T-helper 17 cell (primary cell): ENCODE data around the gene KCNJ8. TPM values are rescaled to one million over a fixed set of nuclear protein-coding genes. Genes with fewer than 3 reads are reported as not detected.
"Not testable (repeated sequence)": the region's sequence is repeated elsewhere in the genome, so short reads cannot be mapped to it uniquely, and the experiment has no call there.

Source experiments
- ATAC-seq: fragments of 150-1000 bp; cut with Tn5 transposase; 2 replicates; pipeline ENCODE4 v1.10.0; 2021; ENCODE audit warnings: mild to moderate bottlenecking, moderate library complexity
- DNase-seq, 3 donors: peaks; one replicate each; pipeline versions ENCODE4 v3.0.0 to v3.0.0-alpha.2; 2020 to 2021
- H3K9me3 ChIP-seq: one replicate; pipeline ENCODE4 v1.7.0; 2013; ENCODE audit warnings: low read length, mild to moderate bottlenecking; ENCODE audit not compliant: control insufficient read depth, poor library complexity, severe bottlenecking
- H3K27ac Mint-ChIP-seq: one replicate; pipeline ENCODE4 v1.8.0; 2022; ENCODE audit warnings: mild to moderate bottlenecking, moderate library complexity, mixed read lengths
- H3K27me3 Mint-ChIP-seq: one replicate; pipeline ENCODE4 v1.8.0; 2022; ENCODE audit warnings: mixed read lengths
- H3K36me3 Mint-ChIP-seq: one replicate; pipeline ENCODE4 v1.8.0; 2022; ENCODE audit warnings: low read depth, mixed read lengths
- H3K4me1 Mint-ChIP-seq: one replicate; pipeline ENCODE4 v1.8.0; 2022; ENCODE audit warnings: mild to moderate bottlenecking, mixed read lengths
- H3K4me3 Mint-ChIP-seq: one replicate; pipeline ENCODE4 v1.8.0; 2022; ENCODE audit warnings: mild to moderate bottlenecking, moderate library complexity, mixed read lengths
- total RNA-seq, 4 donors: library from RNA in 2 of 4; stranded (reverse) in 2 of 4; gene quantifications; one replicate each; pipeline ENCODE4 v1.2.3 and lab custom pipeline; 2022 to 2026

Gene KCNJ8
- total RNA-seq, 2 donors from 2014 or later, result not detected

DNA sequence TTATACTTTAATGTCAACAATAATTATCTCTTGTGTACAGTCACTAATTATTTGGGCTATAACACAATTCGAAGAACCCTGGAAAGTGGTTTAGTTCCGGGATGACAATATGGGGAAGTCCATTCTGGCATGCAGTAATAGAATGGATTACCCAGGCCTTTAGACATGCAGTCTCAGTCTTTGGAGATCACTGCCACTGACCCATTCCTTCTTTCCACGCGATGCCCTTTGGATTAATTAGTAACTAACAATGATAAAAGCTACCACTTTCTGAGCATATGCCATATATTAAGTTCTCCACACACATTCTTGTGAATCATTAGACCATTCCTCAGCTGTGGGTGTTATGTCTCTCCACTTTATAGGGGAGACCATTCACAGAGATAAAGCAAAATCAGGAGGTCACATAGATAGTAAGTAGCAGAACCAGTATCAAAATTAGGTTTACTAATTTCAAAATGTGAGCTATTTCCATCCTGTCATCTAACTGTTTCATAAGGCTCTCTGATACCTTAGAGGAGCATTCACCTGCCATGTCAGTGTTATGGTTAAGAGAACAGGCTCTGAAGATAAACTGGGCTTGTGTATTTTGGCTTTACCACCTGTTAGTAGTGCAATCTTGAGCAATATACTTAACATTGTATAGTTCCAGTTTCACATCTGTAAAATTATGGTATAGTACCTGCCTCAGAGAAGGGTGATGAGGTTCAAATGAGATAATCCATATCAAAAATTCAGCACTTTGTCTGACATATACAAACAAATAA, 27.2 kb upstream of the KCNJ8 start:
- no peak for DNase-seq
- no peaks in the 10 kb centered on the region for H3K27me3 Mint-ChIP-seq
- no peak for ATAC-seq
- H3K27ac Mint-ChIP-seq, result no peak overlapping the region
- no peaks in the 10 kb centered on the region for H3K36me3 Mint-ChIP-seq
- H3K9me3 ChIP-seq, result no peaks in the 10 kb centered on the region
- no peaks in the 10 kb centered on the region for H3K4me1 Mint-ChIP-seq
- H3K4me3 Mint-ChIP-seq, result no peak overlapping the region

DNA sequence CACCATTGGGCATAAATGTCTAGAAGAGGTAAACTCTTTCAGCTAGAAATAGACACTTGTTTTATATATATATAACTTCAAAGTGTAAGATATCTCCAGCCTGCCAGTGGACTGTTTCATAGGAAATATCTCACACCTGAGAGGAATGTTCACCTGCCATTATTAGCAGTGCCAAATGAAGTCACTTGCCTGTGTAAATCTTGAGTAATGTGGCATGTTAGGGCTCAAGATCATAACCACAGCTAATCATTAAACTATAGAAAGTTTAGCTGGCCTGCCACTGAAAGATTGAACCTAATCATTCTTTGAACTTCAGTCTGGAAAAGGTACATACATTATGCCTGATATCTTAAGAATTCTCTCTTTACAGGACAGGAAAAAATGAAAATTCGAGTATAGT, 25.5 kb upstream of the KCNJ8 start:
- Mint-ChIP-seq H3K27ac (no peak overlapping the region), H3K27me3 (no peaks in the 10 kb centered on the region), H3K36me3 (no peaks in the 10 kb centered on the region), H3K4me3 (no peak overlapping the region), H3K4me1 (no peaks in the 10 kb centered on the region)
- ATAC-seq (no peak), DNase-seq (no peak)
- H3K9me3 ChIP-seq, result no peaks in the 10 kb centered on the region

DNA sequence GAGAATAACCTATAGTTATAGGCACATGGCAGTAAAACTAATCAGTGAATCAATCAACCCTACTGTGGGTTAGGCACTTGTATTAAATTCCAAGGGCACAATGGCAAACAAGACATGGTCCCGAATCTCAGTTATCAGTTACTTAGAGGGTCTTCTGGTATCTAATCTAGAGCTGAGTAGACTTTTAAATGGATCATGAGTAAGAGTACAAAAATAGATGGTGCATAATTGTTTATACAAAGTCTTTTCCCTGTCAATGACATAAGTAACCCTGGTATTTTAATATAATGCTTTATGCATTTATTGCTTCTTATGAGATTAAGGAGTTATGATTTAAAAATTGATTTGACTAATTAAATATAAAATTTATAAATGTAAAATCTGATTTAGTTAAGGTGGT, 23.0 kb upstream of the KCNJ8 start:
- H3K9me3 ChIP-seq, result no peaks in the 10 kb centered on the region
- DNase-seq, result no peak
- no peaks in the 10 kb centered on the region for H3K27me3 Mint-ChIP-seq
- H3K27ac Mint-ChIP-seq, result no peak overlapping the region
- no peak overlapping the region for H3K4me3 Mint-ChIP-seq
- no peaks in the 10 kb centered on the region for H3K36me3 Mint-ChIP-seq
- ATAC-seq, result no peak
- no peaks in the 10 kb centered on the region for H3K4me1 Mint-ChIP-seq

DNA sequence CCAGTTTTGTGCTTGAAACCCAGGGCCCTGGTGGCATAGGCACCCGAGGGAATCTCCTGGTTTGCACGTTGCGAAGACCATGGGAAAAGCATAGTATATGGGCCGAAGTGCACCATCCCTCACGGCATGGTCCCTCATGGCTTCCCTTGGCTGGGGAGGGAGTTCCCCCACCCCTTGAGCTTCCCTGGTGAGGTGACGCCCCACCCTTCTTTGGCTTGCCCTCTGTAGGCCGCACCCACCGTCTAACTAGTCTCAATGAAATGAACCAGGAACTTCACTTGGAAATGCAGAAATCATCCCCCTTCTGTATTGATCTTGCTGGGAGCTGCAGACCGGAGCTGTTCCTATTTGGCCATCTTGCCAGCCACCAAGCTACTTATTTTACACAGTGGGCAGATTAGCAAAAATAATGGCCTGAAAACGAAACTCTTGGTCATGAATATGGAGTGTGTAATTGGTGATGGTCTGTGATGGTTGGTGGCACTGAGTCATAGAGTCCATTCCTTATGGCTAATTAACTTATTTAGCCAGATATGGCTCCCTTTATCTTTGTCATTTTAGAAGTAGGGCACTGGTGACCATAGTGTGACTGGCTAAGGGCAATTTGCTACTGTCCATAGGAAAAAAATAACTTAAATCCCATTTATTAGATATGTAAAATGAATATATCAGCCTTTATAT, 21.3 kb upstream of the KCNJ8 start:
- Mint-ChIP-seq H3K27ac (no peak overlapping the region), H3K36me3 (no peaks in the 10 kb centered on the region), H3K4me1 (no peaks in the 10 kb centered on the region), H3K4me3 (no peak overlapping the region), H3K27me3 (no peaks in the 10 kb centered on the region)
- H3K9me3 ChIP-seq, result no peaks in the 10 kb centered on the region
- DNase-seq, result no peak
- ATAC-seq, result no peak

DNA sequence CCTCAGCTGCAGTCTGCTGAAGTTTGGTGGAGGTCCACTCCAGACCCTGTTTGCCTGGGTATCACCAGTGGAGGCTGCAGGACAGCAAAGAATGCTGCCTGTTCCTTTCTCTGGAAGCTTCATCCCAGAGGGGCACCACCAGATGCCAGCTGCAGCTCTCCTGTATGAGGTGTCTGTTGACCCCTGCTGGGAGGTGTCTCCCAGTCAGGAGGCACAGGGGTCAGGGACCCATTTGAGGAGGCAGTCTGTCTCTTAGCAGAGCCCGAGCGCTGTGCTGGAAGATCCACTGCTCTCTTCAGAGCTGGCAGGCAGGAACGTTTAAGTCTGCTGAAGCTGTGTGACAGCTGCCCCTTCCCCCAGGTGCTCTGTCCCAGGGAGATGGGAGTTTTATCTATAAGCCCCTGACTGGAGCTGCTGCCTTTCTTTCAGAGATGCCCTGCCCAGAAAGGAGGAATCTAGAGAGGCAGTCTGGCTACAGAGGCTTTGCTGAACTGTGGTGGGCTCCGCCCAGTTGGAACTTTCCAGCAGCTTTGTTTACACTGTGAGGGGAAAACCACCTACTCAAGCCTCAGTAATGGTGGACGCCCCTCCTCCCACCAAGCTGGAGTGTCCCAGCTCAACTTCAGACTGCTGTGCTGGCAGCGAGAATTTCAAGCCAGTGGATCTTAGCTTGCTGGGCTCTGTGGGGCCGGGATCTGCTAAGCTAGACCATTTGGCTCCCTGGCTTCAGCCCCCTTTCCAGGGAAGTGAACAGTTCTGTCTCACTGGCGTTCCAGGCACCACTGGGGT, 20.5 kb upstream of the KCNJ8 start:
- H3K4me3 Mint-ChIP-seq, DNase-seq, H3K36me3 Mint-ChIP-seq, H3K27ac Mint-ChIP-seq, H3K9me3 ChIP-seq, H3K4me1 Mint-ChIP-seq, H3K27me3 Mint-ChIP-seq, ATAC-seq: not testable (repeated sequence)

DNA sequence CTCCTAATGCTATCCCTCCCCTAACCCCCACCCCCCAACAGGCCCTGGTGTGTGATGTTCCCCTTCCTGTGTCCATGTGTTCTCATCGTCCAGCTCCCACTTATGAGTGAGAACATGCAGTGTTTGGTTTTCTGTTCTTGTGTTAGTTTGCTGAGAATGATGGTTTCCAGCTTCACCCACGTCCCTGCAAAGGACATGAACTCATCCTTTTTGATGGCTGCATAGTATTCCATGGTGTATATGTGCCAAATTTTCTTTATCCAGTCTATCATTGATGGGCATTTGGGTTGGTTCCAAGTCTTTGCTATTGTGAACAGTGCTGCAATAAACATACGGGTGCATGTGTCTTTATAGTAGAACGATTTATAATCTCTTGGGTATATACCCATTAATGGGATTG, 15.2 kb upstream of the KCNJ8 start:
- not testable (repeated sequence) for ATAC-seq, DNase-seq, H3K36me3 Mint-ChIP-seq

DNA sequence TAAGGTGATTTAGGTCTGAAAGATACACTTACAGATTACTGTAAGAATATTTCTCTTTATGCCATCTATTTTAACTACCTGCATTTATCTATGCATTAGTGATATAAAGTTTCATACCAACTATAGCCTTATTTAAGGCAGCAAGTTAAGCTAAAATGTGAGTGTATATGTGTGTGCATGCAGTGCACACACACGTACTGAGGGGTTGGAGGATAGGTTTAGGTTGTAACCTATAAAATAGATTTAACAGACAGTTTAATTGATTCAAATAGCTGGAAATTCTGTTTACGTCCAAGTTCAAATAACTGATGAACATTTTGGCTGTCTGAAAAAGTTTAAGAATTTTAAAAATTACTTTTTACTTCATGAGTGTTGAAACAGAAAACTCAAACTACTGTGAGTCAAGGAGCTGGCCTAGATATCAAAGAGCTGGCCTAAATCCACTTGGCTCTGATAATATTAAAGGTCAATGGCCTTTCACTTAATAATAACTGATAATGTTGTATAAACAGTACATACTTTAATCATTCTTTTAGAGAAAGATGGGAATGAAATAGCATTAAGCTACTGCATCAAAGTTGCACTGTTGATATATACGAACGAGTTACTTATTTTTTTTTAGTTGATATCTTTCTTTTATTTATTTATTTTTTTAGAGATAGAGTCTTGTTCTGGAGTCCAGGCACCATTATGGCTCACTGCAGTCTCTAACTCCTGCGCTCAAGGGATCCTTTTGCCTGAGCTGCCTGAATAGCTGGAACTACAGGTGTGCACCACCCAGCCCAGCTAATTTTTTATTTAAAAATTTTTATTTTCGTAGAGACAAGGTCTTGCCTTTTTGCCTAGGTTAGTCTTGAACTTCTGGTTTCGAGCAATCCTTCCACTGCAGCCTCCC, 13.8 kb upstream of the KCNJ8 start:
- no peaks in the 10 kb centered on the region for H3K36me3 Mint-ChIP-seq
- no peaks in the 10 kb centered on the region for H3K9me3 ChIP-seq
- H3K27ac Mint-ChIP-seq, result no peak overlapping the region
- no peak overlapping the region for H3K4me3 Mint-ChIP-seq
- ATAC-seq (no peak), DNase-seq (no peak)
- H3K4me1 Mint-ChIP-seq, result no peaks in the 10 kb centered on the region
- no peaks in the 10 kb centered on the region for H3K27me3 Mint-ChIP-seq

More for the DNA sequence above, 15.2 kb upstream of the KCNJ8 start:
- not testable (repeated sequence) for H3K4me1 Mint-ChIP-seq, H3K27ac Mint-ChIP-seq, H3K27me3 Mint-ChIP-seq, H3K9me3 ChIP-seq, H3K4me3 Mint-ChIP-seq

DNA sequence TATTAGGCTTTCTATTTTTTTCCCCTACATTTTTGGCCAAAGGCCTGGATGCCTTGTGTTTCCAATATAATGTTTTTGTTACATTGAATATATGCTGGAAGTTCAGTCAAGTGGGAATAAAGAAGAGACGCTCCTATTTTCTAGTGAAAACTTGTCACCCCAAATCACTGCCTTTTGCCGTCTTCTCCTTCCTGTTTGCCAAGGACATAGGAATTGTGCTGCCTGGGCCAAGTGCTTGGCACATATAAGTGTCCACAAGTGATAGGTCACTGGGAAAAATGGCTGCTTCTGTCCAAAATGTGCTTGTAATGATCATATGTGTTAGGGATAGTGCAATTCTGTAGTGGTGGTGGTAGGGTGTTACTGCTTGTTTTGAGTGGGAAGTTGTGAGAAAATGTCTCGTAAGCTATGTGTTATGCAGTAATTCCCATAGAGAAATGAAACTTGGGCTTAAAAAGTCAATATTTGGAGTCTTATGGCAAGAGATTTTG, 11.6 kb upstream of the KCNJ8 start:
- H3K9me3 ChIP-seq, result no peaks in the 10 kb centered on the region
- Mint-ChIP-seq H3K4me3 (no peak overlapping the region), H3K36me3 (no peaks in the 10 kb centered on the region), H3K27me3 (no peaks in the 10 kb centered on the region), H3K27ac (no peak overlapping the region), H3K4me1 (no peaks in the 10 kb centered on the region)
- ATAC-seq, result no peak
- no peak for DNase-seq

DNA sequence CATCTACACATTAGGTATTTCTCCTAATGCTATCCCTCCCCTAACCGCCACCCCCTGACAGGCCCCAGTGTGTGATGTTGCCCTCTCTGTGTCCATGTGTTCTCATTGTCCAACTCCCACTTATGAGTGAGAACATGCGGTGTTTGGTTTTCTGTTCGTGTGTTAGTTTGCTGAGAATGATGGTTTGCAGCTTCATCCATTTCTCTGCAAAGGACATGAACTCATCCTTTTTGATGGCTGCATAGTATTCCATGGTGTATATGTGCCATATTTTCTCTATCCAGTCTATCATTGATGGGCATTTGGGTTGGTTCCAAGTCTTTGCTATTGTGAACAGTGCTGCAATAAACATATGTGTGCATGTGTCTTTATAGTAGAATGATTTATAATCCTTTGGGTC, 8.2 kb upstream of the KCNJ8 start:
- H3K4me1 Mint-ChIP-seq, H3K27ac Mint-ChIP-seq, H3K36me3 Mint-ChIP-seq, H3K27me3 Mint-ChIP-seq, H3K9me3 ChIP-seq, ATAC-seq, H3K4me3 Mint-ChIP-seq, DNase-seq: not testable (repeated sequence)

DNA sequence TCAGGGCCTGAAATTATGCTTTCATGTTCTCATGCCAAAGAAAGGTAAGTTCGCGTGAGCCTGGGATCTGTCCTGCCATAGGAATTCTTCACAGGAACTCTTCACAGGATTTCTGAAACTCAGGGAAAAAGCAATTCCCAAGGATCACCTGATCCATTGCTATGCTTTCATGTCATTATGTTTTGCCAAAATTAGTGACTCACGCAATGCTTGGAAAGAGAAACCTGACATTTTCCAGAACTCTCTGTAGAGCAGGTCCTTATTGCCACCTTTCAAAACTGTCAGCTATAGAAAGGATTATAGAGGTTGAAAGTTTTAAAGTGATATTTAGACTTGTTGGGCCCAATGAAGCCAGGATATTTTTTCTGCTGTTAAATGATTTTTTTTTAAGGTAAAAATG, 6.3 kb upstream of the KCNJ8 start:
- Mint-ChIP-seq H3K27ac (no peak overlapping the region), H3K4me1 (peaks cover 4% of the 10 kb centered on the region), H3K4me3 (no peak overlapping the region), H3K36me3 (peaks cover 2% of the 10 kb centered on the region), H3K27me3 (peaks cover 24% of the 10 kb centered on the region)
- ATAC-seq, result no peak
- H3K9me3 ChIP-seq, result no peaks in the 10 kb centered on the region
- no peak for DNase-seq

DNA sequence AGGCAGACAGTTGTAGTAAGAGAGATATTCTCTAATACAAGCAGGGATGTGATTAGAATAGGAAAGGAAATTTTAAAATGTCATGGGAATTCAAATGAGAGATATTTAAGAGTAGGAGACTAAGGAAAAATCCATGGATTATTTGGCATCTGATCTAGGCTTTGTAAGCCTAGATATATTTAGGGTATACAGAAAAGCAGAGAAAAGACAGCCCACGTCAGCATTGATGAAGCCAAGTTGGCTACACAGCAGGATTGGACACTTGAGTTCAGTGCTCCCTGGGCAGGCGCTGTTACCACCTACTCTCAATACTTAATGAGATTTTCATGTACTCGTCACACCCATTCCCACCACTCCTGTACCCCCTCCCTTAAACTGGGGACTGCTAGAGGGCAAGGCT, 1.7 kb upstream of the KCNJ8 start:
- peaks cover 55% of the 10 kb centered on the region for H3K27me3 Mint-ChIP-seq
- no peaks in the 10 kb centered on the region for H3K9me3 ChIP-seq
- peaks cover 12% of the 10 kb centered on the region for H3K4me1 Mint-ChIP-seq
- no peak overlapping the region for H3K4me3 Mint-ChIP-seq
- ATAC-seq (no peak), DNase-seq (no peak)
- no peak overlapping the region for H3K27ac Mint-ChIP-seq
- H3K36me3 Mint-ChIP-seq, result peaks cover 2% of the 10 kb centered on the region

DNA sequence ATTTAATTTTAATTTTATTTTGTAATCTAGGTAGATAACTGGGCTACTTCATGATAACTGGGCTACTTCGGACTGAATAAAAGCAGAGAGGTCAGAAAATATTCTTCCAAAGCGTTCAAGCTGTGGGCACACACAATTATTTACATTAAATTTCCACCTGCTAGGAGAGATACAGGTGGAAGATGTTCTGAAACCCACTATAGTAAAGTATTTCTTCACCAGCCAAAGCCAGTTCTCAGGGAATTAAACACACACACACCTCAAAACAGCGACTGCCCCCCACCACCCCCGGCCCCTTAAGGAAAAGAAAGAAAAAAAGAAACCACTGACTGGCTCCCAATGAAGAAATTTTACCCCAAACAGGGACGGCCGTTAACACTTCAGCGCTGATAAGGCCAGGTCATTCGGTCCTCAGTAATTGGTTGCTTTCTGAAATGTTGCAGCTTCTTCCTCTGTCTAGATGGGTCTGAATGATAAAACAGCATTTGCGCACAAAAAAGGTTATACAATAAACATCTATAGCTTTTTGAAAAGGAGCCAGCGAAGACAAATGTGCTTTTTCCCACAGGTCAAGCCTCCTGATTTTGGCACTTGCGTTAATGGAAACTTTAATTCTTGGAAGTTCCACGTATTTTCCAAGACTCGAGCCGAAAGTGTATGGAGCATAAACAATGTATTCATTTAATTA, 771 bp upstream of the KCNJ8 start:
- Mint-ChIP-seq H3K27me3 (peaks cover 61% of the 10 kb centered on the region), H3K27ac (no peak overlapping the region), H3K4me1 (peaks cover 12% of the 10 kb centered on the region), H3K4me3 (peak overlapping the region; percentile 78), H3K36me3 (peaks cover 2% of the 10 kb centered on the region)
- no peak for ATAC-seq
- H3K9me3 ChIP-seq, result no peaks in the 10 kb centered on the region
- no peak for DNase-seq
